ENCODE measurements around the gene USH2A.

Gene USH2A

DNA sequence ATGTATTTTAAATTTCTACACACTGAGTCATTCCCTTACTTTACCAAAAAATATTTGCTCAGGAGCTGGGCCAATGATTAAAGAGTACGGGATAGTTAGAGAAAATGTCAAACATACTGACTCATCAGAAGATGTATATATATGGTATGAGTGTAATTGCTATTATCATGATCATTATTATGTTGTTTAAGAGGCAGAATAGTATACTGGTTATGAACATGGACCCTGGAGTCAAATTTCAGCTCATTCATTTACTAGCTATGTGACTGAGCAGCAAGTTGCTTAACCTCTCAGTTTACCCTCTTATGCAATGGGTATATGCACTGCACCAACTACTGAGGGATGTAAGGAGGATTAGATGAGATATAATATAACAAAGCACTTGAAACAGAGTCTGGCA is 41.2 kb upstream of the USH2A start:
- Histone ChIP-seq H3K4me3 (ENCODE audit: low read depth, low read length) (no peak overlapping the region), H3K9me3 (ENCODE audit: control insufficient read depth, insufficient read depth, low read depth, low read length) (no peaks in the 10 kb centered on the region), H3K27ac (ENCODE audit: extremely low read depth, low read depth, low read length) (no peak overlapping the region), H3K36me3 (ENCODE audit: control insufficient read depth in 2 of 2, insufficient read depth in 1 of 2, low read length in 2 of 2) (no peaks in the 10 kb centered on the region), H3K4me1 (ENCODE audit: control insufficient read depth, insufficient read depth, low read length) (no peaks in the 10 kb centered on the region)
- ChIA-PET POLR2A (no interaction called here), CTCF (interaction anchor here (1.3 kb wide), 1 partner anchor 243 kb away, joined by 3 read pairs; no protein-coding TSS in a partner anchor)
- TF ChIP-seq ZNF488 (tag by site-specific recombination; IDR thresholded peaks at IDR 0.05), result no peak
- no peak for TF ChIP-seq ZNF561 (tag by site-specific recombination; IDR thresholded peaks at IDR 0.05; ENCODE audit: borderline replicate concordance)
- no peak for TF ChIP-seq ZNF404 (tag by site-specific recombination; IDR thresholded peaks at IDR 0.05)
- TF ChIP-seq ZNF600 (tag by site-specific recombination; IDR thresholded peaks at IDR 0.05), result no peak
- TF ChIP-seq ZNF140 (tag by site-specific recombination; IDR thresholded peaks at IDR 0.05), result no peak
- no peak for TF ChIP-seq KLF10 (tag by site-specific recombination; IDR thresholded peaks at IDR 0.05)
- no peak for TF ChIP-seq IKZF3 (tag by site-specific recombination; IDR thresholded peaks at IDR 0.05)
- TF ChIP-seq ZNF510 (tag by site-specific recombination; IDR thresholded peaks at IDR 0.05; ENCODE audit: insufficient replicate concordance), result no peak
- TF ChIP-seq ZSCAN30 (tag by site-specific recombination; IDR thresholded peaks at IDR 0.05), result no peak
- TF ChIP-seq SP3 (tag by site-specific recombination; IDR thresholded peaks at IDR 0.05), result no peak
- no peak for TF ChIP-seq ZNF121 (tag by site-specific recombination; IDR thresholded peaks at IDR 0.05)
- TF ChIP-seq HOXD13 (CRISPR knock-in tag; IDR thresholded peaks at IDR 0.05; ENCODE audit: borderline replicate concordance), result no peak
- no peak for TF ChIP-seq ZSCAN16 (tag by site-specific recombination; IDR thresholded peaks at IDR 0.05)
- TF ChIP-seq ZNF776 (tag by site-specific recombination; IDR thresholded peaks at IDR 0.05; ENCODE audit: borderline replicate concordance), result no peak
- TF ChIP-seq ZNF341 (tag by site-specific recombination; IDR thresholded peaks at IDR 0.05; ENCODE audit: low read depth), result no peak
- no peak for TF ChIP-seq ZNF174 (tag by site-specific recombination; IDR thresholded peaks at IDR 0.05)
- TF ChIP-seq SCRT1 (tag by site-specific recombination; IDR thresholded peaks at IDR 0.05; ENCODE audit: borderline replicate concordance), result no peak

DNA sequence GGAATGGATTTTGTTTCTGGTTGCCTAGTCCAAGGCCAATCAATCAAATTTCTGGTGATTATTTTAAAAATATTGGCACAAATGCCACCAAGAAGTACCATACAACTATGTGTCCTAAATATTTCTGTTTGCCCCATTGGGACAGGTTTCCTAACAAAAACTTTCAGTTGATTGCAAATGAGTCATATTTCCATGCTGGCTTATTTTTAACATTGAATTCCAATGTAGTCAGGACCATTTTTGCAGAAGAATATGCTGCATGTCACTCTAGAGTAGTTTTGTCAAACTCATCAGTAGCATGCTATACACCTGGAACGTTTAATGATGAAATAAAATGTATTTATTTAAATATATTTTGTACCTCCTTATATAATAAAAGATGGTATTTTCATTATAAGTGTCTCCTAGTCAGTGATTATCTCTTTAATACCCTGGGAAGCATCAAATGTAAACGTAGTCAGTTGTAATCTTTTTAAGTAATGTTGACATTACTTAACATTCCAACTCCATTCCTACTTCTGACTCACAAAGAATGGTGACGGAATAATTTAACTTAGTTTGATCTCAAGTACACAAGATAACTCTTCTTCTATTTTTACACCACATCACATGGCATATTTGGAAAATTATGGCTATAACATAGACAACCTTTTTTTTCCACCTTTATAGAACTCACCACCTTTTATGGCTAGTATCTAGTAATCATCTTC is 39.0 kb upstream of the USH2A start:
- Histone ChIP-seq H3K27ac (ENCODE audit: extremely low read depth, low read depth, low read length) (no peak overlapping the region), H3K4me3 (ENCODE audit: low read depth, low read length) (no peak overlapping the region)
- POLR2A ChIA-PET, result no interaction called here

More for the DNA sequence above, 39.0 kb upstream of the USH2A start:
- no peaks in the 10 kb centered on the region for H3K9me3 ChIP-seq (ENCODE audit: control insufficient read depth, insufficient read depth, low read depth, low read length)
- TF ChIP-seq KLF10 (tag by site-specific recombination; IDR thresholded peaks at IDR 0.05) (no peak), ZNF555 (tag by site-specific recombination; conservative IDR thresholded peaks at IDR 0.05) (no peak), ZSCAN23 (tag by site-specific recombination; IDR thresholded peaks at IDR 0.05) (no peak), ZNF558 (tag by site-specific recombination; IDR thresholded peaks at IDR 0.05) (no peak), ZNF114 (tag by site-specific recombination; IDR thresholded peaks at IDR 0.05) (no peak), PRDM1 (tag by site-specific recombination; IDR thresholded peaks at IDR 0.05) (no peak), ZNF354C (tag by site-specific recombination; IDR thresholded peaks at IDR 0.05; ENCODE audit: borderline replicate concordance, low read depth) (no peak), ZNF514 (tag by site-specific recombination; IDR thresholded peaks at IDR 0.05) (no peak), ZFP41 (tag by site-specific recombination; IDR thresholded peaks at IDR 0.05; ENCODE audit: borderline replicate concordance) (no peak), ZNF473 (tag by site-specific recombination; IDR thresholded peaks at IDR 0.05) (no peak), ZNF416 (tag by site-specific recombination; IDR thresholded peaks at IDR 0.05) (no peak)
- TF ChIP-seq, protein P1, sequence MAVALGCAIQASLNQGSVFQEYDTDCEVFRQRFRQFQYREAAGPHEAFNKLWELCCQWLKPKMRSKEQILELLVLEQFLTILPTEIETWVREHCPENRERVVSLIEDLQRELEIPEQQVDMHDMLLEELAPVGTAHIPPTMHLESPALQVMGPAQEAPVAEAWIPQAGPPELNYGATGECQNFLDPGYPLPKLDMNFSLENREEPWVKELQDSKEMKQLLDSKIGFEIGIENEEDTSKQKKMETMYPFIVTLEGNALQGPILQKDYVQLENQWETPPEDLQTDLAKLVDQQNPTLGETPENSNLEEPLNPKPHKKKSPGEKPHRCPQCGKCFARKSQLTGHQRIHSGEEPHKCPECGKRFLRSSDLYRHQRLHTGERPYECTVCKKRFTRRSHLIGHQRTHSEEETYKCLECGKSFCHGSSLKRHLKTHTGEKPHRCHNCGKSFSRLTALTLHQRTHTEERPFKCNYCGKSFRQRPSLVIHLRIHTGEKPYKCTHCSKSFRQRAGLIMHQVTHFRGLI (tag by site-specific recombination; IDR thresholded peaks at IDR 0.05), result no peak
- TF ChIP-seq, protein P2, sequence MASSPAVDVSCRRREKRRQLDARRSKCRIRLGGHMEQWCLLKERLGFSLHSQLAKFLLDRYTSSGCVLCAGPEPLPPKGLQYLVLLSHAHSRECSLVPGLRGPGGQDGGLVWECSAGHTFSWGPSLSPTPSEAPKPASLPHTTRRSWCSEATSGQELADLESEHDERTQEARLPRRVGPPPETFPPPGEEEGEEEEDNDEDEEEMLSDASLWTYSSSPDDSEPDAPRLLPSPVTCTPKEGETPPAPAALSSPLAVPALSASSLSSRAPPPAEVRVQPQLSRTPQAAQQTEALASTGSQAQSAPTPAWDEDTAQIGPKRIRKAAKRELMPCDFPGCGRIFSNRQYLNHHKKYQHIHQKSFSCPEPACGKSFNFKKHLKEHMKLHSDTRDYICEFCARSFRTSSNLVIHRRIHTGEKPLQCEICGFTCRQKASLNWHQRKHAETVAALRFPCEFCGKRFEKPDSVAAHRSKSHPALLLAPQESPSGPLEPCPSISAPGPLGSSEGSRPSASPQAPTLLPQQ (tag by site-specific recombination; IDR thresholded peaks at IDR 0.05), result no peak
- CTCF ChIA-PET, result no interaction called here
- no peaks in the 10 kb centered on the region for H3K36me3 ChIP-seq (ENCODE audit: control insufficient read depth in 2 of 2, insufficient read depth in 1 of 2, low read length in 2 of 2)
- H3K4me1 ChIP-seq (ENCODE audit: control insufficient read depth, insufficient read depth, low read length), result no peaks in the 10 kb centered on the region

Measured in HEK293 (cell line).